Keratinocyte (primary cell): Measurements from ENCODE around the gene AFTPH. TPM values are rescaled to one million over a fixed set of nuclear protein-coding genes. Genes with fewer than 3 reads are reported as not detected.

Source experiments
- DNase-seq: peaks from one replicate; pipeline ENCODE4 v3.0.0-alpha.2; 2011; ENCODE audit warnings: low read depth, missing footprints, low spot score
- FAIRE-seq: peaks from 2 replicates; lab custom pipeline; 2011; peaks lifted over from hg19 to GRCh38; lab: Jason Lieb, UNC
- H2AFZ ChIP-seq: 2 replicates; pipeline ENCODE4 v1.6.0; 2012; ENCODE audit warnings: low read length, control low read depth, inconsistent platforms; ENCODE audit not compliant: control insufficient read depth
- H3K27ac ChIP-seq: 2 replicates; pipeline ENCODE4 v1.5.1; 2011; ENCODE audit warnings: low read length; ENCODE audit not compliant: control insufficient read depth, insufficient read depth
- H3K27me3 ChIP-seq: 3 replicates; pipeline ENCODE4 v1.6.0; 2011; ENCODE audit warnings: low read length; ENCODE audit not compliant: control insufficient read depth, insufficient read depth; ENCODE audit errors: extremely low read depth
- H3K36me3 ChIP-seq, 2 experiments: 2 replicates in 1 of 2; 3 replicates in 1 of 2; pipeline ENCODE4 v1.5.1; 2011; ENCODE audit warnings: low read length in 2 of 2, mild to moderate bottlenecking in 1 of 2; ENCODE audit not compliant: control insufficient read depth in 2 of 2, insufficient read depth in 2 of 2; ENCODE audit errors: extremely low read depth in 1 of 2
- H3K4me1 ChIP-seq: 3 replicates; pipeline ENCODE4 v1.5.1; 2011; ENCODE audit warnings: low read length; ENCODE audit not compliant: control insufficient read depth, insufficient read depth; ENCODE audit errors: extremely low read depth
- H3K4me2 ChIP-seq: 3 replicates; pipeline ENCODE4 v1.6.0; 2011; ENCODE audit warnings: low read depth, low read length; ENCODE audit not compliant: control insufficient read depth, insufficient read depth; ENCODE audit errors: extremely low read depth
- H3K4me3 ChIP-seq, 3 experiments: fragments of 200-600 bp in 1 of 3; sonication (generic) in 1 of 3; 2 replicates in 2 of 3; 3 replicates in 1 of 3; pipeline ENCODE4 v1.5.1; 2011 to 2016; ENCODE audit warnings: low read length in 3 of 3, mild to moderate bottlenecking in 3 of 3, control low read depth in 2 of 3, inconsistent platforms in 1 of 3, low read depth in 1 of 3, mixed read lengths in 1 of 3, mixed run types in 1 of 3, moderate library complexity in 1 of 3; ENCODE audit not compliant: control insufficient read depth in 2 of 3, insufficient read depth in 2 of 3; ENCODE audit errors: extremely low read depth in 1 of 3
- H3K79me2 ChIP-seq: 2 replicates; pipeline ENCODE4 v1.6.0; 2012; ENCODE audit warnings: low read length; ENCODE audit not compliant: control insufficient read depth, insufficient read depth
- H3K9ac ChIP-seq: 3 replicates; pipeline ENCODE4 v1.6.0; 2011; ENCODE audit warnings: low read length; ENCODE audit not compliant: control insufficient read depth, insufficient read depth; ENCODE audit errors: extremely low read depth
- H3K9me1 ChIP-seq: 3 replicates; pipeline ENCODE4 v1.6.0; 2011; ENCODE audit warnings: low read length; ENCODE audit not compliant: control insufficient read depth, insufficient read depth; ENCODE audit errors: extremely low read depth
- H3K9me3 ChIP-seq: 2 replicates; pipeline ENCODE4 v1.5.1; 2012; ENCODE audit warnings: low read depth, low read length; ENCODE audit not compliant: control insufficient read depth
- H4K20me1 ChIP-seq: 3 replicates; pipeline ENCODE4 v1.6.0; 2011; ENCODE audit warnings: low read length; ENCODE audit not compliant: control insufficient read depth, insufficient read depth; ENCODE audit errors: extremely low read depth
- EZH2 ChIP-seq: IDR thresholded peaks from one replicate; pipeline ENCODE4 v1.6.1; 2012; ENCODE audit warnings: inconsistent platforms, mild to moderate bottlenecking, low read length, moderate library complexity
- dilution Hi-C: fragments of 300-500 bp; cut with MboI; formaldehyde crosslinking; loops from one replicate; pipeline ENCODE4 v1.7.0; 2020; ENCODE audit warnings: low sequenced_read_pairs; ENCODE audit not compliant: extremely low pct_ligation_motif_present
- polyA plus RNA-seq, 5 experiments: library from polyadenylated mRNA; depleted of rRNA in 3 of 5; stranded (reverse) in 3 of 5; stranded (forward) in 1 of 5; unstranded in 1 of 5; fragments of >200 nt; gene quantifications; 1 replicate in 1 of 5; 2 replicates in 3 of 5; 3 replicates in 1 of 5; pipeline versions ENCODE4 v1.2.1 to v1.2.3, GENCODE V29; 2011 to 2012; ENCODE audit warnings: missing spikeins in 2 of 5, low read depth in 1 of 5, low replicate concordance in 1 of 5
- TF ChIP-seq, protein P1 (sequence below), 3 experiments: IDR thresholded peaks in 1 of 3; conservative IDR thresholded peaks in 1 of 3; optimal IDR thresholded peaks in 1 of 3; 2 replicates in 2 of 3; 3 replicates in 1 of 3; pipeline versions ENCODE3 to v1.5.1; 2011; ENCODE audit warnings: low read length in 3 of 3, mild to moderate bottlenecking in 3 of 3, moderate library complexity in 2 of 3, control low read depth in 1 of 3, inconsistent platforms in 1 of 3; ENCODE audit not compliant: insufficient read depth in 2 of 3; ENCODE audit errors: extremely low read depth in 1 of 3

Gene AFTPH
- polyA plus RNA-seq, 1 donor (not counting 4 experiments of a cell fraction or from before 2014, with no cell fraction given) = 28.3 TPM

DNA sequence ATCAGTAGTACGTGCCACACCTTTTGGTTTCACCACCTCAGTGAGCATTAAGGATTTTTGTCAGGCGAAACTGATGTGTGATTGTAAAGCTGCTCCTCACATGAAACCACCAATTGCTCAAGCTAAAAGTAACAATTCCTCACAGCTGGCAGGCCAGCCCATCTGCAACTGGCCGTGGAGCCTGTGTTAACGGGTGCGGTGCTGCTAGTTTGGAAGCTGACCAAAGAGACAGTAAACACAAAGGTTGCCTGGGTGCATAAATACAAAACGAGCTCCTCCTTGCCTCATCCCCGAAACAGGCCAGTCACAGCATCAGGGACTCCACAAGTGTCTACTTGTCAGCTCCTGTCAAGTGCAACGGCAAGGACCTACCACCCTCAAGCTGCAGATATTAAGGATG lies 38.2 kb upstream of the AFTPH start:
- Histone ChIP-seq H3K9me1 (no peaks in the 10 kb centered on the region), H3K4me1 (peaks cover 31% of the 10 kb centered on the region), H3K79me2 (no peaks in the 10 kb centered on the region), H3K4me2 (peak overlapping the region; percentile 44), H3K4me3 (no peak overlapping the region), H3K9me3 (no peaks in the 10 kb centered on the region), H4K20me1 (no peaks in the 10 kb centered on the region), H3K36me3 (no peaks in the 10 kb centered on the region), H2AFZ (no peak overlapping the region), H3K27me3 (no peaks in the 10 kb centered on the region), H3K9ac (peak overlapping the region; percentile 35), H3K27ac (peak overlapping the region; percentile 16)
- FAIRE-seq (peak; percentile 88), DNase-seq (no peak)
- dilution Hi-C loops = no loop called here
- TF ChIP-seq, protein P1, sequence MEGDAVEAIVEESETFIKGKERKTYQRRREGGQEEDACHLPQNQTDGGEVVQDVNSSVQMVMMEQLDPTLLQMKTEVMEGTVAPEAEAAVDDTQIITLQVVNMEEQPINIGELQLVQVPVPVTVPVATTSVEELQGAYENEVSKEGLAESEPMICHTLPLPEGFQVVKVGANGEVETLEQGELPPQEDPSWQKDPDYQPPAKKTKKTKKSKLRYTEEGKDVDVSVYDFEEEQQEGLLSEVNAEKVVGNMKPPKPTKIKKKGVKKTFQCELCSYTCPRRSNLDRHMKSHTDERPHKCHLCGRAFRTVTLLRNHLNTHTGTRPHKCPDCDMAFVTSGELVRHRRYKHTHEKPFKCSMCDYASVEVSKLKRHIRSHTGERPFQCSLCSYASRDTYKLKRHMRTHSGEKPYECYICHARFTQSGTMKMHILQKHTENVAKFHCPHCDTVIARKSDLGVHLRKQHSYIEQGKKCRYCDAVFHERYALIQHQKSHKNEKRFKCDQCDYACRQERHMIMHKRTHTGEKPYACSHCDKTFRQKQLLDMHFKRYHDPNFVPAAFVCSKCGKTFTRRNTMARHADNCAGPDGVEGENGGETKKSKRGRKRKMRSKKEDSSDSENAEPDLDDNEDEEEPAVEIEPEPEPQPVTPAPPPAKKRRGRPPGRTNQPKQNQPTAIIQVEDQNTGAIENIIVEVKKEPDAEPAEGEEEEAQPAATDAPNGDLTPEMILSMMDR (optimal IDR thresholded peaks at IDR 0.05 in 1 of 3, IDR thresholded peaks at IDR 0.05 in 1 of 3, conservative IDR thresholded peaks at IDR 0.05 in 1 of 3; ENCODE audit: extremely low read depth in 1 of 3, insufficient read depth in 2 of 3, low read length in 3 of 3) = no peak
- TF ChIP-seq EZH2 = no peak

DNA sequence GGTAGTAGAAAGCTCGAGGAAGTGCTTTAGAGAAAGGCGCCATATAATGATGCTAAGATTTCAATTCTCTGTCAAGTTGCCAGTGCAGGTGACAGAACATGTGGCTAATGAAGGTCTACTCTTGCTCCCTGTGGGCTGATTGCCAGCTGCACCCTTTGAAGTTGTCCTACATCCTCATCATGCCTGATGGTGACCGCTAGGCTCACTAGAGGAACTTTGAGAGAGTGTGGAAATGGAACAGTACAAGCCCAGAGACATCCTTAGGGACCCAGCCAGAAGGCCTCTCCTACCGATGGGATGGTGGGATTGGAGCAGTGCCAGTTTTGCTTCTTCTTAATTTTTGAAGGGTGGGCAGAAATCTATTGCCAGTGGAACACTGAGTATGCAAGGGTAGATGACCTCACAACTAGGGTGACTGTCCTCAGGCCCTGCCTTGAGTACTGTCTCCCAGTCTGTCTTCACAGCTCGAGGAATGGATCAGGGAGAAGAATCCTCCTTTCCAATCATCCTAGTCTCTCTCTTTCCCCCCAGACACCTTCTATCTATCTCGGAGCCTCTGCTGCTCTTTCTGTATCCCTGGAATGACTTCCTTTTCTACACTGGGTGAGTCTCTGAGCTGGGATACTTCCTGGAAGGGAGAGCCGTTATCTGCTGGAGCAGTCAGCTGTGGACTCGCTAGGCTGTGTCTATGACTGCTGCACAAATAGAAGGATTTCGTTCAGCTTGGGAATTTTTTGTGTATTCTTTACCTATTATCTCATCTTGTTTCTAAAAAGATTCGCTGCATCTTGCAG lies 36.7 kb upstream of the AFTPH start:
- H3K27ac ChIP-seq = no peak overlapping the region
- H3K9me3 ChIP-seq = no peaks in the 10 kb centered on the region
- no peaks in the 10 kb centered on the region for H3K36me3 ChIP-seq
- no peak for DNase-seq
- no peak overlapping the region for H3K9ac ChIP-seq
- dilution Hi-C loops = no loop called here
- H3K27me3 ChIP-seq = no peaks in the 10 kb centered on the region
- H3K79me2 ChIP-seq = no peaks in the 10 kb centered on the region
- no peaks in the 10 kb centered on the region for H4K20me1 ChIP-seq
- H2AFZ ChIP-seq = no peak overlapping the region
- H3K9me1 ChIP-seq = no peaks in the 10 kb centered on the region
- TF ChIP-seq, protein P1 (optimal IDR thresholded peaks at IDR 0.05 in 1 of 3, IDR thresholded peaks at IDR 0.05 in 1 of 3, conservative IDR thresholded peaks at IDR 0.05 in 1 of 3; ENCODE audit: extremely low read depth in 1 of 3, insufficient read depth in 2 of 3, low read length in 3 of 3) = no peak
- FAIRE-seq = no peak
- peaks cover 31% of the 10 kb centered on the region for H3K4me1 ChIP-seq
- no peak overlapping the region for H3K4me2 ChIP-seq
- no peak overlapping the region for H3K4me3 ChIP-seq
